HepG2 (cell line): ENCODE measurements around the gene FOSL2. TPM values are rescaled to one million over a fixed set of nuclear protein-coding genes. Genes with fewer than 3 reads are reported as not detected.

Experiments used
- CBX5 ChIP-seq: sonication (generic); formaldehyde crosslinking; IDR thresholded peaks from 2 replicates; pipeline ENCODE4 v1.4.0; 2020; ENCODE audit warnings: missing genetic modification reagents, borderline replicate concordance
- HNF4A ChIP-seq: sonication (generic); formaldehyde crosslinking; IDR thresholded peaks from 2 replicates; pipeline ENCODE4 v1.4.0; 2020; ENCODE audit warnings: missing genetic modification reagents
- HNF4G ChIP-seq, 2 experiments: sonication (generic) in 1 of 2; formaldehyde crosslinking in 1 of 2; IDR thresholded peaks; 2 replicates each; pipeline versions ENCODE4 v1.4.0 to v1.6.1; 2011 to 2020; ENCODE audit warnings: borderline replicate concordance in 2 of 2, low read depth in 2 of 2, mild to moderate bottlenecking in 2 of 2, low read length in 1 of 2, missing genetic modification reagents in 1 of 2, moderate library complexity in 1 of 2
- KLF16 ChIP-seq, 2 experiments: sonication (generic) in 1 of 2; formaldehyde crosslinking in 1 of 2; IDR thresholded peaks; 2 replicates each; pipeline versions ENCODE4 v1.6.1 to v1.8.0; 2016 to 2023; ENCODE audit warnings: missing genetic modification reagents in 2 of 2, missing compliant biosample characterization in 1 of 2
- MAF1 ChIP-seq: sonication (generic); formaldehyde crosslinking; IDR thresholded peaks from 2 replicates; pipeline ENCODE4 v1.5.0; 2020; ENCODE audit warnings: missing genetic modification reagents, borderline replicate concordance
- MBD4 ChIP-seq: IDR thresholded peaks from 2 replicates; pipeline ENCODE4 v1.6.1; 2012; ENCODE audit warnings: low read length, inconsistent platforms, borderline replicate concordance
- MTA1 ChIP-seq: sonication (generic); formaldehyde crosslinking; IDR thresholded peaks from 2 replicates; pipeline ENCODE4 v1.4.0; 2020; ENCODE audit warnings: missing genetic modification reagents, mild to moderate bottlenecking, borderline replicate concordance
- MTA3 ChIP-seq: sonication (generic); formaldehyde crosslinking; IDR thresholded peaks from 2 replicates; pipeline ENCODE4 v1.4.0; 2020; ENCODE audit warnings: missing genetic modification reagents
- NFE2L1 ChIP-seq: sonication (generic); formaldehyde crosslinking; IDR thresholded peaks from 2 replicates; pipeline ENCODE4 v1.4.0; 2020; ENCODE audit warnings: missing genetic modification reagents, mild to moderate bottlenecking, borderline replicate concordance
- NFKBIZ ChIP-seq: IDR thresholded peaks from 2 replicates; pipeline ENCODE4 v1.6.1; 2018; ENCODE audit warnings: missing genetic modification reagents, missing compliant biosample characterization
- NR2F2 ChIP-seq: IDR thresholded peaks from 2 replicates; pipeline ENCODE4 v1.6.1; 2012; ENCODE audit warnings: low read depth, inconsistent platforms, borderline replicate concordance
- SNRNP70 ChIP-seq: fragments of 200-400 bp; formaldehyde crosslinking; IDR thresholded peaks from 2 replicates; pipeline ENCODE4 v1.6.1; 2017; ENCODE audit warnings: mild to moderate bottlenecking, low read depth, low read length, moderate library complexity
- SOX13 ChIP-seq, 3 experiments: fragments of 450-650 bp in 1 of 3; sonication (generic) in 1 of 3; formaldehyde crosslinking in 1 of 3; IDR thresholded peaks in 2 of 3; conservative IDR thresholded peaks in 1 of 3; 2 replicates each; pipeline versions ENCODE4 v1.5.0 to v1.6.1; 2016 to 2020; ENCODE audit warnings: antibody characterized with exemption in 1 of 3, mild to moderate bottlenecking in 1 of 3, missing compliant biosample characterization in 1 of 3, missing genetic modification reagents in 1 of 3, moderate library complexity in 1 of 3
- SRSF4 ChIP-seq: fragments of 200-400 bp; formaldehyde crosslinking; IDR thresholded peaks from one replicate; pipeline ENCODE4 v1.6.1; 2018; ENCODE audit warnings: mild to moderate bottlenecking, low read depth, low read length, moderate library complexity; ENCODE audit not compliant: poor library complexity, severe bottlenecking
- TAF1 ChIP-seq: sonication (generic); formaldehyde crosslinking; IDR thresholded peaks from 2 replicates; pipeline ENCODE4 v1.4.0; 2020; ENCODE audit warnings: missing genetic modification reagents
- THAP9 ChIP-seq: sonication (generic); formaldehyde crosslinking; IDR thresholded peaks from 2 replicates; pipeline ENCODE4; 2020; ENCODE audit warnings: missing genetic modification reagents, mild to moderate bottlenecking, borderline replicate concordance
- ZNF180 ChIP-seq: sonication (generic); formaldehyde crosslinking; IDR thresholded peaks from 2 replicates; pipeline ENCODE4 v1.4.0; 2020; ENCODE audit warnings: low read depth, missing genetic modification reagents, borderline replicate concordance
- ZNF580 ChIP-seq: IDR thresholded peaks from 2 replicates; pipeline ENCODE4 v1.6.1; 2016; ENCODE audit warnings: low read depth, borderline replicate concordance
- ZNF629 ChIP-seq: sonication (generic); formaldehyde crosslinking; conservative IDR thresholded peaks from 2 replicates; pipeline ENCODE4 v1.5.0; 2020; ENCODE audit warnings: missing genetic modification reagents
- ZNF704 ChIP-seq: sonication (generic); formaldehyde crosslinking; IDR thresholded peaks from 2 replicates; pipeline ENCODE4 v1.8.1; 2023; ENCODE audit warnings: mild to moderate bottlenecking, inconsistent platforms, moderate library complexity, missing genetic modification reagents, borderline replicate concordance
- polyA plus RNA-seq, 8 experiments: library from polyadenylated mRNA; depleted of rRNA in 3 of 8; stranded (reverse) in 7 of 8; unstranded in 1 of 8; fragments of >200 nt; fragmentation: Illumina TruSeq in 4 of 8; extraction: Trizol in 4 of 8; gene quantifications; 2 replicates each; pipeline versions ENCODE4 v1.2.1 to v1.2.3, GENCODE V29; 2011 to 2016; ENCODE audit warnings: low read depth in 4 of 8, missing spikeins in 1 of 8, mixed read lengths in 1 of 8; ENCODE audit not compliant: insufficient read depth in 1 of 8
- total RNA-seq, 5 experiments: library from RNA; depleted of rRNA; stranded (reverse); fragments of >200 nt; fragmentation: Illumina TruSeq; extraction: Trizol; gene quantifications; 2 replicates each; pipeline ENCODE4 v1.2.3, GENCODE V29; 2016; ENCODE audit warnings: low read depth in 1 of 5
- TF ChIP-seq, protein P1 (sequence below): sonication (generic); formaldehyde crosslinking; IDR thresholded peaks from 2 replicates; pipeline ENCODE4 v1.4.0; 2020; ENCODE audit warnings: missing genetic modification reagents
- TF ChIP-seq, protein P2 (sequence below): IDR thresholded peaks from 2 replicates; pipeline ENCODE4 v1.6.1; 2018; ENCODE audit warnings: missing genetic modification reagents

Gene FOSL2
- total and polyA plus RNA-seq, 2 of the 13 experiments (the other 11 are each of a cell fraction or from before 2014, with no cell fraction given), result 3.4 to 18.1 TPM

DNA sequence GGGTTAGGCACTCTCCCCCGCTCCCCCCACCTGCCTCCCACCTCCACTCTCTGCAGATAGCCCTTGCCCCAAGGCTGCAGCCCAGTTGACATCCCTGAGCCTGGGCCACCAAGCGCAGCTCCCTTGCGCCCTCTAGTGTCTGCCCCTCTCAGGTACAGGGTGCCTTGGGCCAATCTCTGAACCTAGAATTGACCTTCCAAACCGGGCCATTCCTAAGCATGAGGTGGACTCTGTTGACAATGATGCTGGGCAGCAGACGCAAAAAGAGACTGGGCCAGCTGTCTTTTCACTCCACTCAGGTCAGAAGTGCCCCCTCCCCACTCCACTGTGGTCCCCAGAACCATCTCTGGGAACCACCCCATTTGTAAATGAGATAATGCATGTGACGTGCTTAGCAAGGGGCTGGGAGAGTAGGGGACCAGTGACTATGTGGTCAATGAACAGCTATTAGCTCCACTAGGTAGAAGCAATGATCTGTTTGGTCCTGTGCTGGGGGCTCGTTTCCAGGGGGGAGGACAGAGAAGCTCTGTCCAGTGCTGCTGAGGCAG lies 60.0 kb downstream of the FOSL2 start (continued):
- TF ChIP-seq ZNF580 (CRISPR knock-in tag), result no peak
- no peak for TF ChIP-seq MAF1 (CRISPR knock-in tag)
- no peak for TF ChIP-seq ZNF629 (CRISPR knock-in tag)
- no peak for TF ChIP-seq TAF1
- TF ChIP-seq, protein P1, sequence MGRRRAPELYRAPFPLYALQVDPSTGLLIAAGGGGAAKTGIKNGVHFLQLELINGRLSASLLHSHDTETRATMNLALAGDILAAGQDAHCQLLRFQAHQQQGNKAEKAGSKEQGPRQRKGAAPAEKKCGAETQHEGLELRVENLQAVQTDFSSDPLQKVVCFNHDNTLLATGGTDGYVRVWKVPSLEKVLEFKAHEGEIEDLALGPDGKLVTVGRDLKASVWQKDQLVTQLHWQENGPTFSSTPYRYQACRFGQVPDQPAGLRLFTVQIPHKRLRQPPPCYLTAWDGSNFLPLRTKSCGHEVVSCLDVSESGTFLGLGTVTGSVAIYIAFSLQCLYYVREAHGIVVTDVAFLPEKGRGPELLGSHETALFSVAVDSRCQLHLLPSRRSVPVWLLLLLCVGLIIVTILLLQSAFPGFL, result no peak
- TF ChIP-seq ZNF180 (CRISPR knock-in tag), result no peak
- TF ChIP-seq NR2F2, result 0 out of 2 replicates have a peak, but pooled peaks have one; percentile 14
- TF ChIP-seq CBX5 (CRISPR knock-in tag), result no peak
- no peak for TF ChIP-seq SOX13 (IDR thresholded peaks at IDR 0.05)
- no peak for TF ChIP-seq SOX13 (CRISPR knock-in tag; conservative IDR thresholded peaks at IDR 0.05 in 1 of 2, IDR thresholded peaks at IDR 0.05 in 1 of 2)
- no peak for TF ChIP-seq HNF4G (IDR thresholded peaks at IDR 0.05; ENCODE audit: borderline replicate concordance, low read depth, low read length)
- no peak for TF ChIP-seq HNF4G (CRISPR knock-in tag; IDR thresholded peaks at IDR 0.05; ENCODE audit: borderline replicate concordance, low read depth)
- no peak for TF ChIP-seq ZNF704 (CRISPR knock-in tag)
- no peak for TF ChIP-seq SNRNP70
- TF ChIP-seq MBD4, result no peak
- no peak for TF ChIP-seq NFE2L1 (CRISPR knock-in tag)
- TF ChIP-seq NFKBIZ, result no peak
- TF ChIP-seq, protein P2, sequence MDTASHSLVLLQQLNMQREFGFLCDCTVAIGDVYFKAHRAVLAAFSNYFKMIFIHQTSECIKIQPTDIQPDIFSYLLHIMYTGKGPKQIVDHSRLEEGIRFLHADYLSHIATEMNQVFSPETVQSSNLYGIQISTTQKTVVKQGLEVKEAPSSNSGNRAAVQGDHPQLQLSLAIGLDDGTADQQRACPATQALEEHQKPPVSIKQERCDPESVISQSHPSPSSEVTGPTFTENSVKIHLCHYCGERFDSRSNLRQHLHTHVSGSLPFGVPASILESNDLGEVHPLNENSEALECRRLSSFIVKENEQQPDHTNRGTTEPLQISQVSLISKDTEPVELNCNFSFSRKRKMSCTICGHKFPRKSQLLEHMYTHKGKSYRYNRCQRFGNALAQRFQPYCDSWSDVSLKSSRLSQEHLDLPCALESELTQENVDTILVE, result no peak
- TF ChIP-seq SRSF4, result no peak
- TF ChIP-seq MTA1 (CRISPR knock-in tag), result no peak
- no peak for TF ChIP-seq MTA3 (CRISPR knock-in tag)
- TF ChIP-seq HNF4A (CRISPR knock-in tag), result peak; percentile 33; the same call in 1 of the 2 replicates
- TF ChIP-seq THAP9 (CRISPR knock-in tag), result no peak
- no peak for TF ChIP-seq KLF16 (CRISPR knock-in tag; IDR thresholded peaks at IDR 0.05)
